Activated T-helper 2 cell treated with anti-CD3 and anti-CD28 coated beads, Interferon-gamma antibody, Interleukin-2, Interleukin-4, amounts not matched to agents 10 μg/mL and 5 μg/mL and 100 μg/mL, durations not matched to agents 14 hours and 24 hours and 36 hours (primary cell): Measurements from ENCODE around the gene CMTM8. TPM values are rescaled to one million over a fixed set of nuclear protein-coding genes. Genes with fewer than 3 reads are reported as not detected.

Source experiments
- DNase-seq: peaks from one replicate; pipeline ENCODE4 v3.0.0; 2021; ENCODE audit warnings: low spot score
- H3K27ac Mint-ChIP-seq: one replicate; pipeline ENCODE4 v1.8.0; 2021; ENCODE audit warnings: mixed read lengths
- H3K27me3 Mint-ChIP-seq: one replicate; pipeline ENCODE4 v1.8.0; 2021; ENCODE audit warnings: low read depth, mixed read lengths
- H3K36me3 Mint-ChIP-seq: one replicate; pipeline ENCODE4 v1.8.0; 2021; ENCODE audit warnings: low read depth, mixed read lengths
- H3K4me1 Mint-ChIP-seq: one replicate; pipeline ENCODE4 v1.8.0; 2021; ENCODE audit warnings: low read depth, mixed read lengths
- H3K4me3 Mint-ChIP-seq: one replicate; pipeline ENCODE4 v1.8.0; 2021; ENCODE audit warnings: low read depth, mild to moderate bottlenecking, moderate library complexity, mixed read lengths
- H3K9me3 Mint-ChIP-seq: one replicate; pipeline ENCODE4 v1.8.0; 2021; ENCODE audit warnings: mixed read lengths
- intact Hi-C: fragments of 100-400 bp; cut with micrococcal nuclease; formaldehyde crosslinking; loops from one replicate; pipeline ENCODE4 v1.15.1; 2023
- total RNA-seq: library from RNA; stranded (reverse); gene quantifications from 2 replicates; pipeline ENCODE4 v1.2.3, GENCODE V29; 2022

The CMTM8 gene
- total RNA-seq, 1 donor from 2014 or later: 3.6 TPM

DNA sequence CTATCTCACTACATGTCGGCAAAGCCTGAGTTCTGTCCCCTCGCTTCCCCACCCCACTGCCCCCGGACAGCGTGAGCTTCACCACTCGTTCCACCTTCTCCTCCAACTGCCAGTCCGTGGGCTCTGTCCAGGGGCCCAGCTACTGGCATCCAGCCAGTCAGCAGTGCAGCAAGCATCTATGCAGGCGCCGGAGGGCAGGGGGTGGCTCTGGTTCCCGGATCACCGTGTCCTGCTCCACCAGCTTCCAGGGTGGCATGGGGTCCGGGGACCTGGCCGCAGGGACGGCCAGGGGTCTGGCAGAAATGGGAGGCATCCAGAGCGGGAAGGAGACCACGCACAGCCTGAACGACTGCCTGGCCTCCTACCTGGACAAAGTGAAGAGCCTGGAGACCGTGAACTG, 20.4 kb downstream of the CMTM8 start:
- intact Hi-C loops: loop anchor here (5.0 kb wide), 1 partner anchor 38 kb away; no protein-coding TSS in a partner anchor
- Mint-ChIP-seq H3K27ac (no peak overlapping the region), H3K9me3 (peaks cover 16% of the 10 kb centered on the region), H3K4me1 (peaks cover 34% of the 10 kb centered on the region), H3K27me3 (no peaks in the 10 kb centered on the region), H3K4me3 (no peak overlapping the region), H3K36me3 (peaks cover 20% of the 10 kb centered on the region)
- no peak for DNase-seq

- intact Hi-C loops: no loop called here
- Mint-ChIP-seq H3K4me1 (peaks cover 26% of the 10 kb centered on the region), H3K36me3 (peaks cover 7% of the 10 kb centered on the region), H3K27me3 (no peaks in the 10 kb centered on the region), H3K27ac (no peak overlapping the region), H3K4me3 (no peak overlapping the region), H3K9me3 (no peaks in the 10 kb centered on the region)
- DNase-seq: no peak
Observed at GRCh38 chr3:32261545-32261944, 23.1 kb downstream of the CMTM8 start.

- no peak for DNase-seq
- intact Hi-C loops: no loop called here
- Mint-ChIP-seq H3K27ac (no peak overlapping the region), H3K4me3 (no peak overlapping the region), H3K27me3 (no peaks in the 10 kb centered on the region), H3K9me3 (no peaks in the 10 kb centered on the region), H3K4me1 (peaks cover 20% of the 10 kb centered on the region), H3K36me3 (peaks cover 7% of the 10 kb centered on the region)
Observed at GRCh38 chr3:32262201-32262600, 23.7 kb downstream of the CMTM8 start.

DNA sequence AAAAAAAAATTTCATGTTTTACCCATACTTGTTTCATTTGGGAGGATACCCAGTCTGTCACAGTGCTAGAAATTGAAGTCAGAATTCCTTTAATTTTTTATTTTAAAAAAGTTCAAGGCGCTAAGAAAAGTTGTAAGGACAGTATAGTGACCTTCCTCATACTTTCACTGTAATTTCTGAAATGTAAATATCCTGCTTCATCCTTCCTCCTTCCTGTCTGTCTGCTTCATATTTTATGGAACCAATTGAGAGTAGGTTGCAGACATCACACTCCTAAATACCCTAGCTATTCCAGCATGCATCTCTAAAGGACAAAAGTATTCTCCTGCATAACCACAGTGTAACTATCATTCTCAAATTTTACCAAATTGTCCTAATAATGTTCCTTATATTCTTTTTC, 35.8 kb downstream of the CMTM8 start:
- no peak overlapping the region for H3K27ac Mint-ChIP-seq
- intact Hi-C loops: no loop called here
- DNase-seq: no peak
- H3K36me3 Mint-ChIP-seq: no peaks in the 10 kb centered on the region
- peaks cover 4% of the 10 kb centered on the region for H3K27me3 Mint-ChIP-seq
- no peak overlapping the region for H3K4me3 Mint-ChIP-seq
- no peaks in the 10 kb centered on the region for H3K4me1 Mint-ChIP-seq
- H3K9me3 Mint-ChIP-seq: no peaks in the 10 kb centered on the region

DNA sequence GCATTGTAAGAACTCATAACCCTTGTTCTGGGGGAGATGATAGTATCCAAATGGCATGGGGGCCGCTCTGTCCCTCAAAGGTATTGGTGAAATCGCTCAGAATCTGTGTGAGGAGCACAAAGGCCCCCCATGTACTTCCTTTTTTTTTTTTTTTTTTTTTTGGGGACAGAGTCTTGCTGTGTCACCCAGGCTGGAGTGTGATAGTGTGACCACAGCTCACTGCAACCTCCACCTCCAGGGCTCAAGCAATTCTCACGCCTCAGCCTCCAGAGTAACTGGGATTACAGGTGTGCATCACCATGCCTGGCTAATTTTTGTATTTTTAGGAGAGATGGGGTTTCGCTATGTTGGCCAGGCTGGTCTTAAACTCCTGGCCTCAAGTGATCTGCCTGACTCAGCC, 37.0 kb downstream of the CMTM8 start:
- Mint-ChIP-seq H3K4me3 (no peak overlapping the region), H3K27me3 (peaks cover 4% of the 10 kb centered on the region), H3K9me3 (no peaks in the 10 kb centered on the region), H3K36me3 (no peaks in the 10 kb centered on the region), H3K27ac (no peak overlapping the region), H3K4me1 (no peaks in the 10 kb centered on the region)
- intact Hi-C loops: no loop called here
- DNase-seq: no peak

- H3K27ac Mint-ChIP-seq: no peak overlapping the region
- DNase-seq: no peak
- H3K9me3 Mint-ChIP-seq: no peaks in the 10 kb centered on the region
- intact Hi-C loops: no loop called here
- H3K36me3 Mint-ChIP-seq: no peaks in the 10 kb centered on the region
- H3K27me3 Mint-ChIP-seq: peaks cover 4% of the 10 kb centered on the region
- no peak overlapping the region for H3K4me3 Mint-ChIP-seq
- no peaks in the 10 kb centered on the region for H3K4me1 Mint-ChIP-seq
Observed at GRCh38 chr3:32276279-32276841, 37.9 kb downstream of the CMTM8 start.

- Mint-ChIP-seq H3K9me3 (no peaks in the 10 kb centered on the region), H3K27me3 (peaks cover 1% of the 10 kb centered on the region), H3K4me3 (no peak overlapping the region), H3K4me1 (no peaks in the 10 kb centered on the region), H3K36me3 (no peaks in the 10 kb centered on the region), H3K27ac (no peak overlapping the region)
- no peak for DNase-seq
- intact Hi-C loops: no loop called here
Observed at GRCh38 chr3:32278714-32279113, 40.2 kb downstream of the CMTM8 start.

GRCh38 chr3:32280262-32280910, 41.9 kb downstream of the CMTM8 start:
- peaks cover 2% of the 10 kb centered on the region for H3K4me1 Mint-ChIP-seq
- intact Hi-C loops: no loop called here
- no peaks in the 10 kb centered on the region for H3K9me3 Mint-ChIP-seq
- no peaks in the 10 kb centered on the region for H3K36me3 Mint-ChIP-seq
- peaks cover 1% of the 10 kb centered on the region for H3K27me3 Mint-ChIP-seq
- no peak for DNase-seq
- H3K4me3 Mint-ChIP-seq: no peak overlapping the region
- H3K27ac Mint-ChIP-seq: no peak overlapping the region

DNA sequence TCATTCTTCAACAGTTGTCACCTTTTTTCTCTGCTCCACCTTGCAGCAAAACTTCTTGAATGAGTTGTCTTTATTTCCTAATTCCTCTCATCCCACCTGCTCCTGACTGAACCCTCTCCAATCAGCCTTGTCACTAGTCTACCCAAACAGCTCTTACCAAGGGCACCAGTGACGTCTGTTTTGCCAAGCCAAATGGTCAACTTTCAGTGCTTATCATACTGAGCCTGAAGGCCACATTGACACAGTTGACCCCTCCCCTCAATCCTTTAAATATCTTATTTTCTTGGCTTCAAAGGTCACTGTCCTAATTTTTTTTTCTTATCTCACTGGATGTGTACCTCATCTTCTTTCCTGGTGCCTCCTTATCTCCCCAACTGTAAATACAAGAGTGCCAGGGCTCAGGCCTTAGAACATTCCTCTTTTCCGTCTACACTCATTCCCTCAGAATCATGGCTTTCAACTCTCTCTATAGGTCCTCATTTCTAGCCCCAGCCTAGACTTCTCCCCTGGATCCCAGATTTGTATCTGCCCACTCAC, 43.2 kb downstream of the CMTM8 start:
- Mint-ChIP-seq H3K4me1 (peaks cover 12% of the 10 kb centered on the region), H3K36me3 (no peaks in the 10 kb centered on the region), H3K9me3 (no peaks in the 10 kb centered on the region), H3K4me3 (no peak overlapping the region), H3K27ac (no peak overlapping the region), H3K27me3 (no peaks in the 10 kb centered on the region)
- intact Hi-C loops: no loop called here
- DNase-seq: no peak

DNA sequence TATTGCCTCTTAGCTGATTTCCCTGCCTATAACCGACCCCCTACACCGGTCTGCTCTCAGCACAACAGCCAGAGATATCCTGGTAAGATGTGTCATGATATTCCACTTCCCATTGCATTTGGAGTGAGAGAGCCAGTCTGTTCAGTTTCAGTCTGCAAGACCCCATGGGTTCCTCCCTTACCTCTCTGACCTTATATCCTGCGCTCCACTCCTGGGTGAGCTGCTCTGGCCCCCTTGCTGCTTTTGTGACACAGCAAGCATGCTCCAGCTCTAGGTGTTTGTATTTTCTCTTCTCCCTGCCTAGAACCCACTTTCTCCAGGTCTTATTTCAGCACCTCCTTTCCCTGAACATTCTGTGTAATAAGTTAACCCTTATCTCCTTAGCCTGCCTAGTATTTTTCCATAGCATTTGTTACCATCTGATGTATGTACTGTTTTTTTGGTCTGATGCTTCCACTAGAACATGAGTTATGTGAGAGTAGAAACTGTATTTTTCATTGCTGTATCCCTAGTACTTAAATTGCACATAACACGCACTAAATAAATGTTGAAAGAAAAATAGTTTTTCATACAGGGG, 44.2 kb downstream of the CMTM8 start:
- Mint-ChIP-seq H3K4me1 (peaks cover 12% of the 10 kb centered on the region), H3K4me3 (no peak overlapping the region), H3K27ac (no peak overlapping the region), H3K9me3 (no peaks in the 10 kb centered on the region), H3K27me3 (no peaks in the 10 kb centered on the region), H3K36me3 (no peaks in the 10 kb centered on the region)
- intact Hi-C loops: no loop called here
- no peak for DNase-seq

GRCh38 chr3:32283304-32283703, 44.8 kb downstream of the CMTM8 start:
- intact Hi-C loops: no loop called here
- H3K4me3 Mint-ChIP-seq: no peak overlapping the region
- H3K36me3 Mint-ChIP-seq: no peaks in the 10 kb centered on the region
- no peaks in the 10 kb centered on the region for H3K9me3 Mint-ChIP-seq
- no peaks in the 10 kb centered on the region for H3K27me3 Mint-ChIP-seq
- no peak for DNase-seq
- peaks cover 12% of the 10 kb centered on the region for H3K4me1 Mint-ChIP-seq
- H3K27ac Mint-ChIP-seq: no peak overlapping the region

DNA sequence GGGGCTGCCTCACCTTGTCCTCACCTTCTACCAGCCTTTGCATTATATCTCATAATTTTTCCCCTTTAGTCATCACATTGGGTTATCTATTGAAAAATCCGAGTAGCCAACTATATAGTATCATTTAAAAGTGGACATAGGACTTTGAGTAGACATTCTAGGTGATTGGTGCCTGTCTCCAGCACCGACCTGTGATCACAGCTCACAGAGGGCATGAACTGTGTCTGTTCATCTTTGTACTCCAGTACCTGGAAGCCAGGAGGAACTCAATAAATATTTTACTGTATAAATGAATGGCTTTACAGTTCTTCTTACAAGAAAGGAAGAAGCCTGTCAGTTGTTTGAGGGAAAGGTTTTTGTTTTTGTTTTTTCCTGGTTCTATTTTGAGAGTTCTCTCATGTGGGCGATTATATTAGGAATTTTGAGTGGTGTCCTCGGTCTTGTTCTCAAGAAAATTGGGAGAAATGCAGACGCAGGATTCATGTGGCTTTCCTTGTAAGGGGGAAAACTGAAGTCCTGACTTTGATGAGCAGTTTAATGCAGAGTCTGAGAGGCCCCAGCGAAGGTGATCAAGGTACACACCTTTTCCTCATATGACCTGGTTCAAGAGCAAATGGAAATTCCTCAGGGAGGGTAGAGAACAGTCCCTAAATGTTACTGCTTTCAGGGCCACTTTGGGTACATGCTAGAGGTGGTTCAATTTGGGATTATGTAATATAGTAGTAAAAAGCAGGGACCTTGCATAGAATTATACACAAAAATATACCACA, 46.1 kb downstream of the CMTM8 start:
- H3K27ac Mint-ChIP-seq: no peak overlapping the region
- DNase-seq: no peak
- H3K4me1 Mint-ChIP-seq: peaks cover 20% of the 10 kb centered on the region
- no peaks in the 10 kb centered on the region for H3K36me3 Mint-ChIP-seq
- H3K4me3 Mint-ChIP-seq: no peak overlapping the region
- intact Hi-C loops: no loop called here
- no peaks in the 10 kb centered on the region for H3K9me3 Mint-ChIP-seq
- no peaks in the 10 kb centered on the region for H3K27me3 Mint-ChIP-seq

DNA sequence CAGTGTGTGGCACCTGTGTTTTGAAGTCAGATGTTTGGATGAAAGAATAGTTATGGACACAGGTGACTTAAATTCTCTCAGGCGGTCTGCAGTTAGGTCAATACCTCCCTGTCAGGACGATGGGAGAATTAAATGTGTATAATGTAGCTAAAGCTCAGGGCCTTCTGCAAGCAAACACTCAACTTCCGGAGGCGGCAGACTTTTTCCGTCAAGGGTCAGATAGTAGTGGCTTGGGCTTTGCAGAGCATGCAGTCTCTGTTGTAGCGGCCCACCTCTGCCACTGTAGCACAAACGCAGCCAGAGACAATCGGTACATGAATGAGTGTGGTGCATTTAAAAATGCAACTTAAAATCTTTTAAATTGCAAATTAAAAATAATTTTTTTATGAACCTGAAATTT, 47.4 kb downstream of the CMTM8 start:
- peak overlapping the region; percentile 44 for H3K27ac Mint-ChIP-seq
- no peaks in the 10 kb centered on the region for H3K36me3 Mint-ChIP-seq
- no peak overlapping the region for H3K4me3 Mint-ChIP-seq
- H3K4me1 Mint-ChIP-seq: peaks cover 20% of the 10 kb centered on the region
- H3K27me3 Mint-ChIP-seq: no peaks in the 10 kb centered on the region
- intact Hi-C loops: no loop called here
- no peaks in the 10 kb centered on the region for H3K9me3 Mint-ChIP-seq
- DNase-seq: no peak
